Fibroblast of mammary gland (primary cell): ENCODE data around the gene TNFRSF13B.

Experiments used
- DNase-seq: peaks from one replicate; pipeline ENCODE4 v3.0.0-alpha.2; 2010; ENCODE audit warnings: low read depth
- H3K4me3 ChIP-seq: 2 replicates; pipeline ENCODE4 v1.5.1; 2011; ENCODE audit warnings: low read depth, mild to moderate bottlenecking, low read length, moderate library complexity; ENCODE audit not compliant: control insufficient read depth
- CTCF ChIP-seq: conservative IDR thresholded peaks from 2 replicates; pipeline ENCODE4 v1.5.1; 2011; ENCODE audit warnings: low read depth, low read length, inconsistent platforms; ENCODE audit not compliant: control insufficient read depth, insufficient read depth

TNFRSF13B gene

DNA sequence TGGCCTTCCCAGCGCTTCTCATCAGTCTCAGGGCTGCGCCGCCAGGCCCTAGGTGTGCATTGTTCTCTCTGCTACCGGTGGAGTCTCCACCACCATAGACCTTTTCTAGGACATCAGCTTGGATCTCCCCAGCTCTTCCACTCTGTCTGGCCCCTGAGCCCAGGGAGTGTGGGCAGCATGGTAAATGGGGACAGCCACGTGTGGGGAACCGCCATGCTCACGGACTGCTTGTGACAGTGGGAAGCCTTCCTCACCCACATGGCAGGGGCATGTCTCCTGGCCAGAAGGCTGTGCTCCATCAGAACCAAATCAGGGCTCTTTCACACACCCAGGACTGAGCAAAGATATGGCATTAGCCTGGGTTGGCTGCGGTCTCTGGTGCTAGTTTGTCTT lies 51.3 kb downstream of the TNFRSF13B start:
- no peak for DNase-seq
- no peak overlapping the region for H3K4me3 ChIP-seq
- no peak for TF ChIP-seq CTCF

DNA sequence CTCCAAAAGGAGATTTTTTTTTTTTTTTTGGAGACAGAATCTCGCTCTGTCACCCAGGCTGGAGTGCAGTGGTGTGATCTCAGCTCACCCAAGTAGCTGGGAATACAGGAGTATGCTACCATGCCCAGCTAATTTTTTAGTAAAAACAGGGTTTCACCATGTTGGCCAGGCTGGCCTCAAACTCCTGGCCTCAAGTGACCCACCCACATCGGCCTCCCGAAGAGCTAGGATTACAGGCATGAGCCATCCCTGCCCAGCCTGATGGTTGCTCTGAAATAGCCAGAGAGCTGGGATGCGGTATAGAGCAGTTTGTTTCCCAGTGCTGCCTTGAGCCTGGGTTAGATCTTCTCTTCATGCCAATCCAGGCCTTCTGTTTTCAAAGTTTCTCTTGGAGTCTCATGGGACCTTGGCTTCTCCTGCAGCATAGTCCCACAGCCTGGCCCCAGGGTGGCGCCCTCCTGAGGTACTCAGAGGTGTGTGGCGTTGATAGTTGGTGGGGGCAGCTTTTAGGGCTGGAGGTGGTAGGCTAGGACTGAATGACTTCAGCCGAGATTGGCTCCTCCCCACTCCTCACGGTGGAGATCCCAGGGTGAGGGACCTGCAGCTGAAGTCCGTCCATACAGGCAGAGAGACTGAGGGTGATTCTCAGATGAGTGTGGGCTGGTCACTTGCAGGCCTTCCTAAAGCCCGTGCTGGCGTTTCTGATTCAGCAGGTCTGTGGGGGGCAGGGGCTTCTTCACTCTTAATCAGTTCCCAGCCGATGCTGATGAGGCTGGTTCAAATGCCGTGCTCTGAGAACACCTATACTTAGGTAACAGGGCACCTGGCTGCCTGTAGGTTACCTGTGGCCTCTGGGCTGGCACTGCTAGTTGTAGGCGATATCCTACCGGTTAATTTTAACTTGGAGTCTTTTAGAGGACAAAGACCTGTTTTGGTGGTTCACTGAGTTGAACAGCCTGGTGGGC lies 52.0 kb downstream of the TNFRSF13B start:
- no peak overlapping the region for H3K4me3 ChIP-seq
- no peak for TF ChIP-seq CTCF
- DNase-seq, result no peak

GRCh38 chr17:16918443-16918842 lies 53.5 kb downstream of the TNFRSF13B start:
- TF ChIP-seq CTCF, result no peak
- H3K4me3 ChIP-seq, result no peak overlapping the region

GRCh38 chr17:16917671-16918394 lies 54.1 kb downstream of the TNFRSF13B start:
- no peak for TF ChIP-seq CTCF
- no peak for DNase-seq

More at GRCh38 chr17:16918443-16918842, 53.5 kb downstream of the TNFRSF13B start:
- no peak for DNase-seq

DNA sequence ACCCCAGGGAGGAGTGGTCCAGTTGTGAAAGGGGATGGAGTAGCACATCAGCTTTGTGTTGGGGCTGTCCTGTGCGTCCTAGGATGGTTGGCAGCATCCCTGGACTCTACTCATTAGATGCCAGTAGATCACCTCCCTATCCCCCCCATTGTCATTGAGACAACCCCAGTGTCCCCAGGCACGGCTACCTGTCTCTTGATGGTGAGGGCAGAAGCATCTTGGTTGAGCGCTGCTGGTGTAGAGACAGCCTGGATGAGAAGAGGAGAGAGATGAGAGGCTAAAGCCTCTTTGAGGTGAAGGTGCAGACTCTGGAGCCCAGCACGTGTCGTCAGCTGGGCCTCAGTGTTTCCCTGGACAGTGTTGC lies 55.4 kb downstream of the TNFRSF13B start:
- TF ChIP-seq CTCF, result no peak
- H3K4me3 ChIP-seq, result no peak overlapping the region
- DNase-seq, result no peak

More at GRCh38 chr17:16917671-16918394, 54.1 kb downstream of the TNFRSF13B start:
- H3K4me3 ChIP-seq, result no peak overlapping the region

DNA sequence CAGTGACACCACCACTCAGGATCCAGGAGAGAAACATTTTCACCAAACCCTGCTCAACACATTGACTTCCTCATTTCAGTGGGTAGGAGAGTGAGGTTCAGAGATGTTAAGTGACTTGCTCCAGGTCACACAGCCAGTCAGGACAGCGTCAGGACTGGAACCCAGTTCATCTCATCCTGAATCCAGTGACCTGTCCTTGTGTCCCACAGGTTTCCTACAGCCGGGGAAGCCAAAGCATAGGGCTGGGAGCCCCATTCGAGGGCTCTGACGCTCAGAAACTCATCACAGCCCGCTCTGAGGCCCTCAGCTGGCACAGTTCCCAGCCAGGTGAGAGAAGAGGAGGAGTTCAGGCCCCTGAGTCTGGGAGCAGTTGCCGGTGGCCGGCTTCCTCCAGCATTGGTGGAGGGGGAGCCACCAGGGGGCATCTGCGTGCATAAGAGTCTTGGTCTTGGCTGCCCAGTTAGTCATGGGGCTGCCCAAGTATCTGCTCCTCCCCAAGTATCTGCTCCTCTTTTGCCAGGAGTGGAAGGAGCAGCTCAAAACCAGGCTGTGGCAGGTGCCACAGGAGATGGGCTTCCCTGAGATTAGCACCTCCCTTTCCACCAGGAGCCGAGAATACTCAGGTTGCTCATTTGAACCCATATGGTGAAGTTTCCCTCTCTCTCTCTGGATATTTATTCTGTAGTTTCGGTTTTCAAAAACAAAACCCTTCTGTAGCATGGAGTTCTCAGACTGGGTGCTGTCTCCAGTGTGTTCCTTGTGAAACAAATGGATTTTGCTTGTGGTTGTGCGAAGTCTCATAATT lies 56.0 kb downstream of the TNFRSF13B start:
- H3K4me3 ChIP-seq, result no peak overlapping the region
- DNase-seq, result peak; percentile 44
- TF ChIP-seq CTCF, result peak; percentile 67
